GM21528 (cell line): ENCODE results near the gene CRB2.

Experiments used
- ATAC-seq: cut with Tn5 transposase; IDR thresholded peaks from one replicate; pipeline ENCODE4 v1.9.1; 2021; ENCODE audit warnings: mild to moderate bottlenecking, moderate library complexity; ENCODE audit not compliant: unreplicated experiment, low FRiP score

CRB2 gene

GRCh38 chr9:123346826-123347225, 9.2 kb upstream of the CRB2 start:
- no peak for ATAC-seq

GRCh38 chr9:123347289-123348060, 8.5 kb upstream of the CRB2 start:
- no peak for ATAC-seq

- ATAC-seq = no peak
Measured at GRCh38 chr9:123348317-123348992, 7.5 kb upstream of the CRB2 start.

GRCh38 chr9:123349033-123349432, 7.0 kb upstream of the CRB2 start:
- no peak for ATAC-seq

- peak; percentile 60 for ATAC-seq
Measured at GRCh38 chr9:123349691-123350480, 6.1 kb upstream of the CRB2 start.

- ATAC-seq = no peak
Measured at GRCh38 chr9:123350590-123351310, 5.2 kb upstream of the CRB2 start.

- ATAC-seq = no peak
Measured at GRCh38 chr9:123353041-123353440, 3.0 kb upstream of the CRB2 start.

- peak; percentile 45 for ATAC-seq
Measured at GRCh38 chr9:123353984-123354591, 1.9 kb upstream of the CRB2 start.

- no peak for ATAC-seq
Measured at GRCh38 chr9:123354806-123355508, 1.0 kb upstream of the CRB2 start.

GRCh38 chr9:123356851-123357742, 1.1 kb downstream of the CRB2 start:
- ATAC-seq = no peak

- no peak for ATAC-seq
Measured at GRCh38 chr9:123357743-123358059, 1.7 kb downstream of the CRB2 start.

GRCh38 chr9:123358181-123358905, 2.3 kb downstream of the CRB2 start:
- ATAC-seq = no peak

- ATAC-seq = no peak
Measured at GRCh38 chr9:123359106-123359505, 3.1 kb downstream of the CRB2 start.

GRCh38 chr9:123359546-123359945, 3.5 kb downstream of the CRB2 start:
- ATAC-seq = no peak

GRCh38 chr9:123360161-123361085, 4.4 kb downstream of the CRB2 start:
- no peak for ATAC-seq

GRCh38 chr9:123361086-123361730, 5.2 kb downstream of the CRB2 start:
- no peak for ATAC-seq
